HepG2 (cell line): ENCODE data around the gene DEFB131B. TPM values are rescaled to one million over a fixed set of nuclear protein-coding genes. Genes with fewer than 3 reads are reported as not detected.

Source experiments
- ADNP ChIP-seq: sonication (generic); formaldehyde crosslinking; IDR thresholded peaks from 2 replicates; pipeline ENCODE4 v1.4.0; 2020; ENCODE audit warnings: missing genetic modification reagents
- CHD4 ChIP-seq: fragments of 200-600 bp; sonication (generic); IDR thresholded peaks from 2 replicates; pipeline ENCODE4 v1.7.0; 2017; ENCODE audit warnings: mild to moderate bottlenecking, low read length, borderline replicate concordance
- EP300 ChIP-seq, 3 experiments: sonication (generic) in 1 of 3; formaldehyde crosslinking in 1 of 3; IDR thresholded peaks; 2 replicates each; pipeline versions ENCODE4 v1.5.1 to v1.6.1; 2011 to 2020; ENCODE audit warnings: low read depth in 2 of 3, low read length in 2 of 3, borderline replicate concordance in 1 of 3, improper control_type of control experiment in 1 of 3, mild to moderate bottlenecking in 1 of 3, missing genetic modification reagents in 1 of 3, moderate library complexity in 1 of 3
- HMGA1 ChIP-seq: sonication (generic); formaldehyde crosslinking; conservative IDR thresholded peaks from 2 replicates; pipeline ENCODE4 v1.4.0; 2020; ENCODE audit warnings: missing genetic modification reagents
- NFYB ChIP-seq: sonication (generic); formaldehyde crosslinking; IDR thresholded peaks from 2 replicates; pipeline ENCODE4 v1.4.0; 2020; ENCODE audit warnings: missing genetic modification reagents
- RBM39 ChIP-seq: fragments of 200-400 bp; formaldehyde crosslinking; IDR thresholded peaks from one replicate; pipeline ENCODE4 v1.6.1; 2018; ENCODE audit warnings: antibody characterized with exemption, mild to moderate bottlenecking, low read depth, low read length; ENCODE audit not compliant: poor library complexity, severe bottlenecking
- TCF12 ChIP-seq, 2 experiments: fragments of 450-650 bp in 1 of 2; sonication (generic) in 1 of 2; formaldehyde crosslinking in 1 of 2; IDR thresholded peaks; 2 replicates each; pipeline versions ENCODE4 v1.6.1 to v1.8.0; 2017 to 2022; ENCODE audit warnings: antibody characterized with exemption in 1 of 2, mild to moderate bottlenecking in 1 of 2, missing genetic modification reagents in 1 of 2, moderate library complexity in 1 of 2
- TEAD3 ChIP-seq: optimal IDR thresholded peaks from 2 replicates; pipeline ENCODE3; 2016; ENCODE audit warnings: borderline replicate concordance
- ZKSCAN1 ChIP-seq: fragments of 150-350 bp; IDR thresholded peaks from 2 replicates; pipeline ENCODE4 v1.6.1; 2014; ENCODE audit warnings: low read length
- ZNF33B ChIP-seq: sonication (generic); formaldehyde crosslinking; IDR thresholded peaks from 2 replicates; pipeline ENCODE4 v1.5.1; 2020; ENCODE audit warnings: mild to moderate bottlenecking, missing genetic modification reagents
- ZNF430 ChIP-seq: sonication (generic); formaldehyde crosslinking; IDR thresholded peaks from 2 replicates; pipeline ENCODE4 v1.9.0; 2021; ENCODE audit warnings: mild to moderate bottlenecking, missing genetic modification reagents
- ZNF816 ChIP-seq: sonication (generic); formaldehyde crosslinking; IDR thresholded peaks from 2 replicates; pipeline ENCODE4 v1.8.0; 2022; ENCODE audit warnings: missing genetic modification reagents, mild to moderate bottlenecking, borderline replicate concordance
- polyA plus RNA-seq, 8 experiments: library from polyadenylated mRNA; depleted of rRNA in 3 of 8; stranded (reverse) in 7 of 8; unstranded in 1 of 8; fragments of >200 nt; fragmentation: Illumina TruSeq in 4 of 8; extraction: Trizol in 4 of 8; gene quantifications; 2 replicates each; pipeline versions ENCODE4 v1.2.1 to v1.2.3, GENCODE V29; 2011 to 2016; ENCODE audit warnings: low read depth in 4 of 8, missing spikeins in 1 of 8, mixed read lengths in 1 of 8; ENCODE audit not compliant: insufficient read depth in 1 of 8
- total RNA-seq, 5 experiments: library from RNA; depleted of rRNA; stranded (reverse); fragments of >200 nt; fragmentation: Illumina TruSeq; extraction: Trizol; gene quantifications; 2 replicates each; pipeline ENCODE4 v1.2.3, GENCODE V29; 2016; ENCODE audit warnings: low read depth in 1 of 5
- TF ChIP-seq, protein P1 (sequence below): sonication (generic); formaldehyde crosslinking; IDR thresholded peaks from 2 replicates; pipeline ENCODE4 v1.4.0; 2020; ENCODE audit warnings: mild to moderate bottlenecking, missing genetic modification reagents
- TF ChIP-seq, protein P2 (sequence below): sonication (generic); formaldehyde crosslinking; IDR thresholded peaks from 2 replicates; pipeline ENCODE4 v1.5.0; 2020; ENCODE audit warnings: missing genetic modification reagents
- TF ChIP-seq, protein P3 (sequence below): sonication (generic); formaldehyde crosslinking; IDR thresholded peaks from 2 replicates; pipeline ENCODE4 v1.4.0; 2020; ENCODE audit warnings: mild to moderate bottlenecking, missing genetic modification reagents
- TF ChIP-seq, protein P4 (sequence below): sonication (generic); formaldehyde crosslinking; IDR thresholded peaks from 2 replicates; pipeline ENCODE4 v1.4.0; 2020; ENCODE audit warnings: missing genetic modification reagents; ENCODE audit errors: not compliant biosample characterization
- TF ChIP-seq, protein P5 (sequence below): sonication (generic); formaldehyde crosslinking; IDR thresholded peaks from 2 replicates; pipeline ENCODE4 v1.4.0; 2020; ENCODE audit warnings: mild to moderate bottlenecking, missing genetic modification reagents
- TF ChIP-seq, protein P6 (sequence below): sonication (generic); formaldehyde crosslinking; conservative IDR thresholded peaks from 2 replicates; pipeline ENCODE4 v1.4.0; 2020; ENCODE audit warnings: missing genetic modification reagents

Gene DEFB131B
- total and polyA plus RNA-seq, 2 of the 13 experiments (the other 11 are each of a cell fraction or from before 2014, with no cell fraction given) = not detected

DNA sequence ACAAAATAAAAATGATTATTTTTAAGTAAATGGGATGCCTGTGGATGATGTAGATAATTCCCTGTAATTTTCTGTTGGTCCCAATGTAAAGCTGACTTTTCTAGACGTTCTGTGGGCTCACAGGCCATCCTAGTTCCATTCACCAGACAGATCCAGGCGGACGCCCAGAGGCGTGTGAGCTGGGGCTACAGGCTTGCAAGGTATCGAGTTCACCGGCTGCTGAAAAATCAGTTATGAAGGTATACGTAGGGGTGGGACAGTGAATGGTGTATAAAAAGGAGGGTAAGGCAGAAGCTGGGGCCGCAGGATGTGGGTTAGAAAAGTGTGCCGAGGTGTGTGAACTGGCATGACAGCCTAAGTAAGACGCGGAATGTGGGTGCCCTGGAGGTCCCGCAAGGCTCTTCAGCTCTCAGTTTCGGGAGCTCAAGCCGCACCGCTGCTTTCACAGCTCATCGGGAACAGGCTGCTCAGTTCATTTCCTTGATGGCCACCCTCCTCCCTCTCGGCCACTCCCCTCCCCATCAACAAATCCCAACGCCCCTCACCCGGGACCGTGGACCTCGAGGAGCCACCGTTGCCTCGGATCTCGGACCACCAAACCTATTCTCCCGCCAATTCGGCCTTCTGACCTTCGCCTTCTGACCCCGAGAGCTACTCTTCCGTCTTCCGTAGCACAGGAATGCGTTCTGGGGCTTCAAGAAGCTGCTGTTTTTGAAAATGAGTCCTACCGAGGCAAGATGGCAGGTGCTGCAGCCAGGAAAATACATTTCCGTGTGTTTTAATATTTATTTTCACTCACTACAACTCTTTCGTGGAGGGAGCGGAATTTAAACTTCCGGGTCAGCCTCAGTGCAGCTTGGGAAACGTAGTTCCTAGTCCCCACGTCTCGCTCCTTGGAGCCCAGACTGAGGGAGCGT is 49.8 kb downstream of the DEFB131B start, which contains the start of gene XNDC1N (continued):
- TF ChIP-seq, protein P1, sequence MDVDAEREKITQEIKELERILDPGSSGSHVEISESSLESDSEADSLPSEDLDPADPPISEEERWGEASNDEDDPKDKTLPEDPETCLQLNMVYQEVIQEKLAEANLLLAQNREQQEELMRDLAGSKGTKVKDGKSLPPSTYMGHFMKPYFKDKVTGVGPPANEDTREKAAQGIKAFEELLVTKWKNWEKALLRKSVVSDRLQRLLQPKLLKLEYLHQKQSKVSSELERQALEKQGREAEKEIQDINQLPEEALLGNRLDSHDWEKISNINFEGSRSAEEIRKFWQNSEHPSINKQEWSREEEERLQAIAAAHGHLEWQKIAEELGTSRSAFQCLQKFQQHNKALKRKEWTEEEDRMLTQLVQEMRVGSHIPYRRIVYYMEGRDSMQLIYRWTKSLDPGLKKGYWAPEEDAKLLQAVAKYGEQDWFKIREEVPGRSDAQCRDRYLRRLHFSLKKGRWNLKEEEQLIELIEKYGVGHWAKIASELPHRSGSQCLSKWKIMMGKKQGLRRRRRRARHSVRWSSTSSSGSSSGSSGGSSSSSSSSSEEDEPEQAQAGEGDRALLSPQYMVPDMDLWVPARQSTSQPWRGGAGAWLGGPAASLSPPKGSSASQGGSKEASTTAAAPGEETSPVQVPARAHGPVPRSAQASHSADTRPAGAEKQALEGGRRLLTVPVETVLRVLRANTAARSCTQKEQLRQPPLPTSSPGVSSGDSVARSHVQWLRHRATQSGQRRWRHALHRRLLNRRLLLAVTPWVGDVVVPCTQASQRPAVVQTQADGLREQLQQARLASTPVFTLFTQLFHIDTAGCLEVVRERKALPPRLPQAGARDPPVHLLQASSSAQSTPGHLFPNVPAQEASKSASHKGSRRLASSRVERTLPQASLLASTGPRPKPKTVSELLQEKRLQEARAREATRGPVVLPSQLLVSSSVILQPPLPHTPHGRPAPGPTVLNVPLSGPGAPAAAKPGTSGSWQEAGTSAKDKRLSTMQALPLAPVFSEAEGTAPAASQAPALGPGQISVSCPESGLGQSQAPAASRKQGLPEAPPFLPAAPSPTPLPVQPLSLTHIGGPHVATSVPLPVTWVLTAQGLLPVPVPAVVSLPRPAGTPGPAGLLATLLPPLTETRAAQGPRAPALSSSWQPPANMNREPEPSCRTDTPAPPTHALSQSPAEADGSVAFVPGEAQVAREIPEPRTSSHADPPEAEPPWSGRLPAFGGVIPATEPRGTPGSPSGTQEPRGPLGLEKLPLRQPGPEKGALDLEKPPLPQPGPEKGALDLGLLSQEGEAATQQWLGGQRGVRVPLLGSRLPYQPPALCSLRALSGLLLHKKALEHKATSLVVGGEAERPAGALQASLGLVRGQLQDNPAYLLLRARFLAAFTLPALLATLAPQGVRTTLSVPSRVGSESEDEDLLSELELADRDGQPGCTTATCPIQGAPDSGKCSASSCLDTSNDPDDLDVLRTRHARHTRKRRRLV (CRISPR knock-in tag) = peak; percentile 81; the same call in 1 of the 2 replicates
- TF ChIP-seq EP300 (IDR thresholded peaks at IDR 0.05; ENCODE audit: low read depth in 2 of 2, low read length in 2 of 2) (no peak; a peak in 1 of 4 replicates), EP300 (CRISPR knock-in tag; IDR thresholded peaks at IDR 0.05; ENCODE audit: borderline replicate concordance) (no peak), NFYB (CRISPR knock-in tag) (no peak), TEAD3 (CRISPR knock-in tag) (no peak), ZNF816 (CRISPR knock-in tag) (no peak), ZNF33B (CRISPR knock-in tag) (no peak), RBM39 (no peak), TCF12 (IDR thresholded peaks at IDR 0.05) (no peak), TCF12 (CRISPR knock-in tag; IDR thresholded peaks at IDR 0.05) (no peak), CHD4 (0 out of 2 replicates have a peak, but pooled peaks have one; percentile 18), ADNP (CRISPR knock-in tag) (no peak), ZKSCAN1 (no peak), HMGA1 (CRISPR knock-in tag) (no peak), ZNF430 (CRISPR knock-in tag) (no peak)
- TF ChIP-seq, protein P2, sequence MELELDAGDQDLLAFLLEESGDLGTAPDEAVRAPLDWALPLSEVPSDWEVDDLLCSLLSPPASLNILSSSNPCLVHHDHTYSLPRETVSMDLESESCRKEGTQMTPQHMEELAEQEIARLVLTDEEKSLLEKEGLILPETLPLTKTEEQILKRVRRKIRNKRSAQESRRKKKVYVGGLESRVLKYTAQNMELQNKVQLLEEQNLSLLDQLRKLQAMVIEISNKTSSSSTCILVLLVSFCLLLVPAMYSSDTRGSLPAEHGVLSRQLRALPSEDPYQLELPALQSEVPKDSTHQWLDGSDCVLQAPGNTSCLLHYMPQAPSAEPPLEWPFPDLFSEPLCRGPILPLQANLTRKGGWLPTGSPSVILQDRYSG = no peak
- TF ChIP-seq, protein P3, sequence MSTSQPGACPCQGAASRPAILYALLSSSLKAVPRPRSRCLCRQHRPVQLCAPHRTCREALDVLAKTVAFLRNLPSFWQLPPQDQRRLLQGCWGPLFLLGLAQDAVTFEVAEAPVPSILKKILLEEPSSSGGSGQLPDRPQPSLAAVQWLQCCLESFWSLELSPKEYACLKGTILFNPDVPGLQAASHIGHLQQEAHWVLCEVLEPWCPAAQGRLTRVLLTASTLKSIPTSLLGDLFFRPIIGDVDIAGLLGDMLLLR (CRISPR knock-in tag) = 0 out of 2 replicates have a peak, but pooled peaks have one; percentile 39
- TF ChIP-seq, protein P4, sequence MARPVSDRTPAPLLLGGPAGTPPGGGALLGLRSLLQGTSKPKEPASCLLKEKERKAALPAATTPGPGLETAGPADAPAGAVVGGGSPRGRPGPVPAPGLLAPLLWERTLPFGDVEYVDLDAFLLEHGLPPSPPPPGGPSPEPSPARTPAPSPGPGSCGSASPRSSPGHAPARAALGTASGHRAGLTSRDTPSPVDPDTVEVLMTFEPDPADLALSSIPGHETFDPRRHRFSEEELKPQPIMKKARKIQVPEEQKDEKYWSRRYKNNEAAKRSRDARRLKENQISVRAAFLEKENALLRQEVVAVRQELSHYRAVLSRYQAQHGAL (CRISPR knock-in tag) = no peak
- TF ChIP-seq, protein P5, sequence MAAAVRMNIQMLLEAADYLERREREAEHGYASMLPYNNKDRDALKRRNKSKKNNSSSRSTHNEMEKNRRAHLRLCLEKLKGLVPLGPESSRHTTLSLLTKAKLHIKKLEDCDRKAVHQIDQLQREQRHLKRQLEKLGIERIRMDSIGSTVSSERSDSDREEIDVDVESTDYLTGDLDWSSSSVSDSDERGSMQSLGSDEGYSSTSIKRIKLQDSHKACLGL (CRISPR knock-in tag) = no peak
- TF ChIP-seq, protein P6, sequence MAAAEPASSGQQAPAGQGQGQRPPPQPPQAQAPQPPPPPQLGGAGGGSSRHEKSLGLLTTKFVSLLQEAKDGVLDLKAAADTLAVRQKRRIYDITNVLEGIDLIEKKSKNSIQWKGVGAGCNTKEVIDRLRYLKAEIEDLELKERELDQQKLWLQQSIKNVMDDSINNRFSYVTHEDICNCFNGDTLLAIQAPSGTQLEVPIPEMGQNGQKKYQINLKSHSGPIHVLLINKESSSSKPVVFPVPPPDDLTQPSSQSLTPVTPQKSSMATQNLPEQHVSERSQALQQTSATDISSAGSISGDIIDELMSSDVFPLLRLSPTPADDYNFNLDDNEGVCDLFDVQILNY (CRISPR knock-in tag) = peak; percentile 69; the same call in 1 of the 2 replicates
